DND-41 (cell line): ENCODE data around the gene UPK1A.
"Not testable (repeated sequence)": the region's sequence is repeated elsewhere in the genome, so short reads cannot be mapped to it uniquely, and the experiment has no call there.

Experiments
- ATAC-seq: fragments of 200-7000 bp; cut with Tn5 transposase; 3 replicates; pipeline ENCODE4 v1.9.1; 2021; ENCODE audit warnings: low read depth; ENCODE audit not compliant: insufficient read depth
- DNase-seq: peaks from one replicate; pipeline ENCODE4 v3.0.0-alpha.2; 2020
- H2AFZ ChIP-seq: 2 replicates; pipeline ENCODE4 v1.6.0; 2012; ENCODE audit warnings: low read depth, low read length
- H3K27ac ChIP-seq: 2 replicates; pipeline ENCODE4 v1.5.1; 2012; ENCODE audit warnings: low read length, inconsistent platforms
- H3K27me3 ChIP-seq: fragments of 200-600 bp; sonication (generic); 2 replicates; pipeline ENCODE4 v1.6.0; 2012; ENCODE audit warnings: low read length, mild to moderate bottlenecking, inconsistent platforms; ENCODE audit not compliant: insufficient read depth, poor library complexity
- H3K36me3 ChIP-seq: 2 replicates; pipeline ENCODE4 v1.5.1; 2012; ENCODE audit warnings: low read length, inconsistent platforms; ENCODE audit not compliant: insufficient read depth
- H3K4me1 ChIP-seq: 2 replicates; pipeline ENCODE4 v1.5.1; 2012; ENCODE audit warnings: mild to moderate bottlenecking, low read length; ENCODE audit not compliant: insufficient read depth
- H3K4me2 ChIP-seq: 2 replicates; pipeline ENCODE4 v1.6.0; 2012; ENCODE audit warnings: mild to moderate bottlenecking, moderate library complexity, low read length, inconsistent platforms; ENCODE audit not compliant: insufficient read depth
- H3K4me3 ChIP-seq, 2 experiments: fragments of 200-600 bp in 1 of 2; shearing (Covaris generic) in 1 of 2; 2 replicates each; pipeline ENCODE4 v1.5.1; 2012 to 2016; ENCODE audit warnings: inconsistent platforms in 2 of 2, low read length in 2 of 2, mild to moderate bottlenecking in 2 of 2, low read depth in 1 of 2, moderate library complexity in 1 of 2
- H3K79me2 ChIP-seq: 2 replicates; pipeline ENCODE4 v1.6.0; 2012; ENCODE audit warnings: low read length, inconsistent platforms; ENCODE audit not compliant: insufficient read depth
- H3K9ac ChIP-seq: 2 replicates; pipeline ENCODE4 v1.6.0; 2012; ENCODE audit warnings: low read depth, mild to moderate bottlenecking, inconsistent platforms, low read length, moderate library complexity
- H3K9me3 ChIP-seq: 2 replicates; pipeline ENCODE4 v1.5.1; 2012; ENCODE audit warnings: low read length, moderate library complexity, mild to moderate bottlenecking, inconsistent platforms; ENCODE audit not compliant: insufficient read depth, severe bottlenecking
- H4K20me1 ChIP-seq: 2 replicates; pipeline ENCODE4 v1.6.0; 2012; ENCODE audit warnings: low read length; ENCODE audit not compliant: insufficient read depth
- EZH2 ChIP-seq: IDR thresholded peaks from 3 replicates; pipeline ENCODE4 v1.6.1; 2012; ENCODE audit warnings: borderline replicate concordance, low read depth, mild to moderate bottlenecking, moderate library complexity, low read length, inconsistent platforms; ENCODE audit not compliant: severe bottlenecking
- TF ChIP-seq, protein P1 (sequence below): IDR thresholded peaks from 2 replicates; pipeline ENCODE4 v1.5.1; 2012; ENCODE audit warnings: borderline replicate concordance, low read length, moderate library complexity, mild to moderate bottlenecking; ENCODE audit not compliant: poor library complexity, severe bottlenecking; ENCODE audit errors: extremely low read depth

Gene UPK1A

DNA sequence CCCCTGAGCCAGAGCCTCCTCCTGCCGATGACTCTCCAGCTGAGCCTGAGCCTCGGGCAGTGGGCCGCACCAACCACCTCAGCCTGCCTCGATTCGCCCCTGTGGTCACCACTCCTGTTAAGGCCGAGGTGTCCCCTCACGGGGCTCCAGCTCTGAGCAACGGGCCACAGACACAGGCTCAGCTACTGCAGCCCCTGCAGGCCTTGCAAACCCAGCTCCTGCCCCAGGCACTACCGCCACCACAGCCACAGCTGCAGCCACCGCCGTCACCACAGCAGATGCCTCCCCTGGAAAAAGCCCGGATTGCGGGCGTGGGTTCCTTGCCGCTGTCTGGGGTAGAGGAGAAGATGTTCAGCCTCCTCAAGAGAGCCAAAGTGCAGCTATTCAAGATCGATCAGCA is 55.1 kb downstream of the UPK1A start:
- Histone ChIP-seq H2AFZ (no peak overlapping the region), H3K79me2 (peaks cover 51% of the 10 kb centered on the region), H4K20me1 (peaks cover 66% of the 10 kb centered on the region), H3K27me3 (no peaks in the 10 kb centered on the region), H3K9me3 (no peaks in the 10 kb centered on the region), H3K4me2 (no peak overlapping the region), H3K9ac (no peak overlapping the region), H3K4me1 (peaks cover 33% of the 10 kb centered on the region), H3K36me3 (peaks cover 73% of the 10 kb centered on the region), H3K4me3 (no peak overlapping the region), H3K27ac (no peak overlapping the region)
- ATAC-seq (no peak), DNase-seq (no peak)
- no peak for TF ChIP-seq EZH2
- TF ChIP-seq, protein P1, sequence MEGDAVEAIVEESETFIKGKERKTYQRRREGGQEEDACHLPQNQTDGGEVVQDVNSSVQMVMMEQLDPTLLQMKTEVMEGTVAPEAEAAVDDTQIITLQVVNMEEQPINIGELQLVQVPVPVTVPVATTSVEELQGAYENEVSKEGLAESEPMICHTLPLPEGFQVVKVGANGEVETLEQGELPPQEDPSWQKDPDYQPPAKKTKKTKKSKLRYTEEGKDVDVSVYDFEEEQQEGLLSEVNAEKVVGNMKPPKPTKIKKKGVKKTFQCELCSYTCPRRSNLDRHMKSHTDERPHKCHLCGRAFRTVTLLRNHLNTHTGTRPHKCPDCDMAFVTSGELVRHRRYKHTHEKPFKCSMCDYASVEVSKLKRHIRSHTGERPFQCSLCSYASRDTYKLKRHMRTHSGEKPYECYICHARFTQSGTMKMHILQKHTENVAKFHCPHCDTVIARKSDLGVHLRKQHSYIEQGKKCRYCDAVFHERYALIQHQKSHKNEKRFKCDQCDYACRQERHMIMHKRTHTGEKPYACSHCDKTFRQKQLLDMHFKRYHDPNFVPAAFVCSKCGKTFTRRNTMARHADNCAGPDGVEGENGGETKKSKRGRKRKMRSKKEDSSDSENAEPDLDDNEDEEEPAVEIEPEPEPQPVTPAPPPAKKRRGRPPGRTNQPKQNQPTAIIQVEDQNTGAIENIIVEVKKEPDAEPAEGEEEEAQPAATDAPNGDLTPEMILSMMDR = no peak

DNA sequence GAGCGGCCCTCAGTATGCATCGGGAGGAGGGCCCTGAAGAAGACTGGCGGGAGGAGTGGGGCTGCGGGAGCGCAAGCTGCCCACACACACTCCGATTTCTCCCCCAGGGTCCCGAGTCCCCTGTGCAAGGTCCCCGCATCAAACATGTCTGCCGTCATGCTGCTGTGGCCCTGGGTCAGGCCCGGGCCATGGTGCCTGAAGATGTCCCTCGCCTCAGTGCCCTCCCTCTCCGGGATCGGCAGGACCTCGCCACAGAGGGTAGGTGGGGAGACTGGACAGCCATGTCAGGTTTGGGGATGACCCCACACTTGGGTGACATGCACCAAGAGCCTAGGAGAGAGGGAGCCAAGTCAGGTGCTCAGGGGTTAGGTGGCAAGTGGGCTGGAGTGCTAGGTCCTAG is 56.1 kb downstream of the UPK1A start:
- TF ChIP-seq, protein P1 = no peak
- no peak for TF ChIP-seq EZH2
- Histone ChIP-seq H3K36me3 (peaks cover 84% of the 10 kb centered on the region), H3K9me3 (no peaks in the 10 kb centered on the region), H3K4me2 (no peak overlapping the region), H3K27me3 (no peaks in the 10 kb centered on the region), H3K4me1 (peaks cover 26% of the 10 kb centered on the region), H3K27ac (no peak overlapping the region), H3K4me3 (no peak overlapping the region), H2AFZ (no peak overlapping the region), H3K9ac (no peak overlapping the region), H3K79me2 (peaks cover 41% of the 10 kb centered on the region), H4K20me1 (peaks cover 68% of the 10 kb centered on the region)
- DNase-seq (no peak), ATAC-seq (no peak)

DNA sequence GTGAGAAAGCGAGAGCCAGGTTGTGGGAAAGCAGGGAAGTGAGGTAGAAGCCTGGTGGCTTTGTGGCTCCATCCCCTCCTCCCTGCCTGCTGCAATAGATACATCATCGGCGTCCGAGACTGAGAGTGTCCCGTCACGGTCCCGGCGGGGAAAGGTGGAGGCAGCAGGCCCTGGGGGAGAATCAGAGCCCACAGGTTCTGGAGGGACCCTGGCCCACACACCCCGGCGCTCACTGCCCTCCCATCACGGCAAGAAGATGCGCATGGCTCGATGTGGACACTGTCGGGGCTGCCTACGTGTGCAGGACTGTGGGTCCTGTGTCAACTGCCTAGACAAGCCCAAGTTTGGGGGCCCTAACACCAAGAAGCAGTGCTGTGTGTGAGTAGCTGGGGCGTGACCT is 56.6 kb downstream of the UPK1A start:
- Histone ChIP-seq H3K36me3 (peaks cover 88% of the 10 kb centered on the region), H3K79me2 (peaks cover 41% of the 10 kb centered on the region), H3K4me2 (no peak overlapping the region), H3K9me3 (no peaks in the 10 kb centered on the region), H3K9ac (no peak overlapping the region), H4K20me1 (peaks cover 72% of the 10 kb centered on the region), H3K4me3 (no peak overlapping the region), H3K27me3 (no peaks in the 10 kb centered on the region), H3K27ac (no peak overlapping the region), H2AFZ (no peak overlapping the region), H3K4me1 (peaks cover 26% of the 10 kb centered on the region)
- ATAC-seq (no peak), DNase-seq (no peak)
- TF ChIP-seq, protein P1 = no peak
- TF ChIP-seq EZH2 = no peak

DNA sequence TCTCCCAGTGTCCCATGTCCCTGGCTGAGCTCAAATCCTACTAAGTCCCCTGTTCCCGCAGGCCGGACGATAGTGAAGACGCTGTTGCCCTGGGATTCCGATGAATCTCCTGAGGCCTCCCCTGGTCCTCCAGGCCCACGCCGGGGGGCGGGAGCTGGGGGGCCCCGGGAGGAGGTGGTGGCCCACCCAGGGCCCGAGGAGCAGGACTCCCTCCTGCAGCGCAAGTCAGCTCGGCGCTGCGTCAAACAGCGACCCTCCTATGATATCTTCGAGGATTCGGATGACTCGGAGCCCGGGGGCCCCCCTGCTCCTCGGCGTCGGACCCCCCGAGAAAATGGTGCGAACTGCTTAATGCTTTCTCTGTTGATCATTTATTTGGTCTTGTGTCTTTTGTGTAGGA is 57.4 kb downstream of the UPK1A start:
- no peak for TF ChIP-seq EZH2
- TF ChIP-seq, protein P1 = no peak
- Histone ChIP-seq H3K4me2 (no peak overlapping the region), H3K9ac (no peak overlapping the region), H3K36me3 (peaks cover 96% of the 10 kb centered on the region), H4K20me1 (peaks cover 73% of the 10 kb centered on the region), H3K9me3 (no peaks in the 10 kb centered on the region), H3K4me3 (no peak overlapping the region), H3K79me2 (peaks cover 34% of the 10 kb centered on the region), H3K27me3 (no peaks in the 10 kb centered on the region), H3K4me1 (peaks cover 23% of the 10 kb centered on the region), H2AFZ (no peak overlapping the region), H3K27ac (no peak overlapping the region)
- no peak for ATAC-seq
- no peak for DNase-seq

DNA sequence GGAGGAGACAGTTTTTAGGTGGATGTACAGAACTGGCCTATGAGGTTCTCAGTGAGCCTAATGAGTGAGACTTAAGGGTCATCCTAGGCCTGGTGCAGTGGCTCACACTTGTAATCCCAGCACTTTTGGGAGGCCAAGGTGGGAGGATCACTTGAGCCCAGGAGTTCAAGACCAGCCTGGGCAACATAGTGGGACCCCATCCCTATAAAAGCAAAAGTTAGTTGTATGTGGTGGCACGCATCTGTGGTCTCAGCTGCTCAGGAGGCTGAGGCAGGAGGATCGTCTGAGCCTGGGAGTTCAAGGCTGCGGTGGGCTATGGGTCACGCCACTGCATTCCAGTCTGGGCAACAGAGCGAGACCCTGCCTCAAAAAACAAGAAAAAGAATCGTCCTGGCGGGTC is 57.8 kb downstream of the UPK1A start:
- H2AFZ ChIP-seq, H3K4me2 ChIP-seq, H3K27me3 ChIP-seq, H3K9me3 ChIP-seq, ATAC-seq, H3K27ac ChIP-seq, H3K4me3 ChIP-seq, DNase-seq, H3K9ac ChIP-seq: not testable (repeated sequence)
- Histone ChIP-seq H3K79me2 (peaks cover 29% of the 10 kb centered on the region), H3K4me1 (peaks cover 19% of the 10 kb centered on the region), H4K20me1 (peaks cover 68% of the 10 kb centered on the region), H3K36me3 (peaks cover 98% of the 10 kb centered on the region)
